HepG2 (cell line): Measurements from ENCODE around the gene POFUT1. TPM values are rescaled to one million over a fixed set of nuclear protein-coding genes. Genes with fewer than 3 reads are reported as not detected.

ENCODE experiments used
- ATF1 ChIP-seq: IDR thresholded peaks from 2 replicates; pipeline ENCODE4 v1.6.1; 2016; ENCODE audit warnings: mild to moderate bottlenecking, control low read depth
- BATF2 ChIP-seq: sonication (generic); formaldehyde crosslinking; IDR thresholded peaks from 2 replicates; pipeline ENCODE4 v1.8.0; 2022; ENCODE audit warnings: mild to moderate bottlenecking, missing genetic modification reagents, moderate library complexity
- CEBPG ChIP-seq: IDR thresholded peaks from 2 replicates; pipeline ENCODE4 v1.6.1; 2016
- GABPB1 ChIP-seq: IDR thresholded peaks from 2 replicates; pipeline ENCODE4 v1.6.1; 2016; ENCODE audit warnings: mild to moderate bottlenecking, missing genetic modification reagents, moderate library complexity, missing compliant biosample characterization
- GZF1 ChIP-seq: sonication (generic); formaldehyde crosslinking; IDR thresholded peaks from 2 replicates; pipeline ENCODE4 v1.5.1; 2020; ENCODE audit warnings: mild to moderate bottlenecking, missing genetic modification reagents
- HNRNPUL1 ChIP-seq: fragments of 200-400 bp; formaldehyde crosslinking; IDR thresholded peaks from 2 replicates; pipeline ENCODE4 v1.6.1; 2017; ENCODE audit warnings: low read depth, mild to moderate bottlenecking, low read length, moderate library complexity
- NAIF1 ChIP-seq: sonication (generic); formaldehyde crosslinking; IDR thresholded peaks from 2 replicates; pipeline ENCODE4 v1.5.0; 2020; ENCODE audit warnings: mild to moderate bottlenecking, missing genetic modification reagents, borderline replicate concordance
- SETDB1 ChIP-seq: sonication (generic); formaldehyde crosslinking; IDR thresholded peaks from 2 replicates; pipeline ENCODE4 v1.5.1; 2020; ENCODE audit warnings: missing genetic modification reagents, mild to moderate bottlenecking, borderline replicate concordance
- SP4 ChIP-seq: sonication (generic); formaldehyde crosslinking; IDR thresholded peaks from 2 replicates; pipeline ENCODE4 v1.8.1; 2023; ENCODE audit warnings: mild to moderate bottlenecking, missing genetic modification reagents
- ZNF276 ChIP-seq: sonication (generic); formaldehyde crosslinking; IDR thresholded peaks from 2 replicates; pipeline ENCODE4 v1.4.0; 2020; ENCODE audit warnings: mild to moderate bottlenecking, low read depth, missing genetic modification reagents
- ZNF629 ChIP-seq: sonication (generic); formaldehyde crosslinking; conservative IDR thresholded peaks from 2 replicates; pipeline ENCODE4 v1.5.0; 2020; ENCODE audit warnings: missing genetic modification reagents
- ZNF703 ChIP-seq: sonication (generic); formaldehyde crosslinking; IDR thresholded peaks from 2 replicates; pipeline ENCODE4 v1.5.1; 2020; ENCODE audit warnings: missing genetic modification reagents, mild to moderate bottlenecking, moderate library complexity, borderline replicate concordance
- ZNF878 ChIP-seq: sonication (generic); formaldehyde crosslinking; IDR thresholded peaks from 2 replicates; pipeline ENCODE4 v1.8.1; 2023; ENCODE audit warnings: mild to moderate bottlenecking, missing genetic modification reagents, moderate library complexity
- polyA plus RNA-seq, 8 experiments: library from polyadenylated mRNA; depleted of rRNA in 3 of 8; stranded (reverse) in 7 of 8; unstranded in 1 of 8; fragments of >200 nt; fragmentation: Illumina TruSeq in 4 of 8; extraction: Trizol in 4 of 8; gene quantifications; 2 replicates each; pipeline versions ENCODE4 v1.2.1 to v1.2.3, GENCODE V29; 2011 to 2016; ENCODE audit warnings: low read depth in 4 of 8, missing spikeins in 1 of 8, mixed read lengths in 1 of 8; ENCODE audit not compliant: insufficient read depth in 1 of 8
- total RNA-seq, 5 experiments: library from RNA; depleted of rRNA; stranded (reverse); fragments of >200 nt; fragmentation: Illumina TruSeq; extraction: Trizol; gene quantifications; 2 replicates each; pipeline ENCODE4 v1.2.3, GENCODE V29; 2016; ENCODE audit warnings: low read depth in 1 of 5
- TF ChIP-seq, protein P1 (sequence below): IDR thresholded peaks from 2 replicates; pipeline ENCODE4 v1.6.1; 2016; ENCODE audit warnings: missing biosample characterization, missing genetic modification reagents, low read depth
- TF ChIP-seq, protein P2 (sequence below), 2 experiments: fragments of 450-650 bp in 1 of 2; sonication (generic) in 1 of 2; formaldehyde crosslinking in 1 of 2; IDR thresholded peaks; 2 replicates each; pipeline versions ENCODE4 v1.6.1 to v1.8.0; 2016 to 2022; ENCODE audit warnings: antibody characterized with exemption in 1 of 2, mild to moderate bottlenecking in 1 of 2, missing genetic modification reagents in 1 of 2

Gene POFUT1
- total and polyA plus RNA-seq, 2 of the 13 experiments (the other 11 are each of a cell fraction or from before 2014, with no cell fraction given) = 35.5 to 58.3 TPM

- 0 out of 2 replicates have a peak, but pooled peaks have one; percentile 50 for TF ChIP-seq ZNF276 (CRISPR knock-in tag)
- TF ChIP-seq BATF2 = no peak
- TF ChIP-seq SP4 (CRISPR knock-in tag) = peak; percentile 90
- 0 out of 2 replicates have a peak, but pooled peaks have one; percentile 15 for TF ChIP-seq GZF1
- no peak for TF ChIP-seq ATF1
- TF ChIP-seq ZNF703 (CRISPR knock-in tag) = no peak
- TF ChIP-seq CEBPG = 0 out of 2 replicates have a peak, but pooled peaks have one; percentile 8
- TF ChIP-seq, protein P1, sequence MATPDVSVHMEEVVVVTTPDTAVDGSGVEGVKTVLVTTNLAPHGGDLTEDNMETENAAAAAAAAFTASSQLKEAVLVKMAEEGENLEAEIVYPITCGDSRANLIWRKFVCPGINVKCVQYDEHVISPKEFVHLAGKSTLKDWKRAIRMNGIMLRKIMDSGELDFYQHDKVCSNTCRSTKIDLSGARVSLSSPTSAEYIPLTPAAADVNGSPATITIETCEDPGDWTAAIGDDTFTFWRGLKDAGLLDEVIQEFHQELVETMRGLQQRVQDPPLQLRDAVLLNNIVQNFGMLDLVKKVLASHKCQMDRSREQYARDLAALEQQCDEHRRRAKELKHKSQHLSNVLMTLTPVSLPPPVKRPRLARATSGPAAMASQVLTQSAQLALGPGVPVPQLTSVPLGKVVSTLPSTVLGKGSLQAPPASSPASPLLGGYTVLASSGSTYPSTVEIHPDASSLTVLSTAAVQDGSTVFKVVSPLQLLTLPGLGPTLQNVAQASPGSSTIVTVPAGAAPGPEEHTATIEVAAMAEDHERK (CRISPR knock-in tag) = peak; percentile 59; the same call in 1 of the 2 replicates
- TF ChIP-seq ZNF878 (CRISPR knock-in tag) = no peak
- TF ChIP-seq GABPB1 (CRISPR knock-in tag) = peak; percentile 86
- no peak for TF ChIP-seq SETDB1
- TF ChIP-seq, protein P2, sequence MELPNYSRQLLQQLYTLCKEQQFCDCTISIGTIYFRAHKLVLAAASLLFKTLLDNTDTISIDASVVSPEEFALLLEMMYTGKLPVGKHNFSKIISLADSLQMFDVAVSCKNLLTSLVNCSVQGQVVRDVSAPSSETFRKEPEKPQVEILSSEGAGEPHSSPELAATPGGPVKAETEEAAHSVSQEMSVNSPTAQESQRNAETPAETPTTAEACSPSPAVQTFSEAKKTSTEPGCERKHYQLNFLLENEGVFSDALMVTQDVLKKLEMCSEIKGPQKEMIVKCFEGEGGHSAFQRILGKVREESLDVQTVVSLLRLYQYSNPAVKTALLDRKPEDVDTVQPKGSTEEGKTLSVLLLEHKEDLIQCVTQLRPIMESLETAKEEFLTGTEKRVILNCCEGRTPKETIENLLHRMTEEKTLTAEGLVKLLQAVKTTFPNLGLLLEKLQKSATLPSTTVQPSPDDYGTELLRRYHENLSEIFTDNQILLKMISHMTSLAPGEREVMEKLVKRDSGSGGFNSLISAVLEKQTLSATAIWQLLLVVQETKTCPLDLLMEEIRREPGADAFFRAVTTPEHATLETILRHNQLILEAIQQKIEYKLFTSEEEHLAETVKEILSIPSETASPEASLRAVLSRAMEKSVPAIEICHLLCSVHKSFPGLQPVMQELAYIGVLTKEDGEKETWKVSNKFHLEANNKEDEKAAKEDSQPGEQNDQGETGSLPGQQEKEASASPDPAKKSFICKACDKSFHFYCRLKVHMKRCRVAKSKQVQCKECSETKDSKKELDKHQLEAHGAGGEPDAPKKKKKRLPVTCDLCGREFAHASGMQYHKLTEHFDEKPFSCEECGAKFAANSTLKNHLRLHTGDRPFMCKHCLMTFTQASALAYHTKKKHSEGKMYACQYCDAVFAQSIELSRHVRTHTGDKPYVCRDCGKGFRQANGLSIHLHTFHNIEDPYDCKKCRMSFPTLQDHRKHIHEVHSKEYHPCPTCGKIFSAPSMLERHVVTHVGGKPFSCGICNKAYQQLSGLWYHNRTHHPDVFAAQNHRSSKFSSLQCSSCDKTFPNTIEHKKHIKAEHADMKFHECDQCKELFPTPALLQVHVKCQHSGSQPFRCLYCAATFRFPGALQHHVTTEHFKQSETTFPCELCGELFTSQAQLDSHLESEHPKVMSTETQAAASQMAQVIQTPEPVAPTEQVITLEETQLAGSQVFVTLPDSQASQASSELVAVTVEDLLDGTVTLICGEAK (IDR thresholded peaks at IDR 0.05) = no peak
- TF ChIP-seq, protein P2 (CRISPR knock-in tag; IDR thresholded peaks at IDR 0.05) = peak; percentile 92
- no peak; the same call in 1 of the 2 replicates for TF ChIP-seq HNRNPUL1
- no peak; the same call in 1 of the 2 replicates for TF ChIP-seq NAIF1 (CRISPR knock-in tag)
- peak; percentile 100 for TF ChIP-seq ZNF629 (CRISPR knock-in tag)
Measured at GRCh38 chr20:32207626-32208498, at the start of gene POFUT1, which contains the start of gene PLAGL2 (continued).
